ENCODE results near the gene SFRP2.

The SFRP2 gene

GRCh38 chr4:153784166-153784699, 4.7 kb downstream of the SFRP2 start (continued):
- TF ChIP-seq ZFP69B (tag by site-specific recombination; IDR thresholded peaks at IDR 0.05) (no peak), ZNF239 (tag by site-specific recombination; IDR thresholded peaks at IDR 0.05) (no peak), MYNN (tag by site-specific recombination; IDR thresholded peaks at IDR 0.05; ENCODE audit: borderline replicate concordance) (no peak), ZNF416 (tag by site-specific recombination; IDR thresholded peaks at IDR 0.05) (no peak), ZNF488 (tag by site-specific recombination; IDR thresholded peaks at IDR 0.05) (no peak)

GRCh38 chr4:153782581-153782980, 6.3 kb downstream of the SFRP2 start:
- CTCF ChIA-PET = interaction anchor here (1.4 kb wide), 1 partner anchor 18 kb away, joined by 3 read pairs; no protein-coding TSS in a partner anchor
- Histone ChIP-seq H3K9me3 (ENCODE audit: control insufficient read depth, insufficient read depth, low read depth, low read length) (no peaks in the 10 kb centered on the region), H3K27ac (ENCODE audit: extremely low read depth, low read depth, low read length) (peak overlapping the region; percentile 61), H3K4me3 (ENCODE audit: low read depth, low read length) (no peak overlapping the region), H3K4me1 (ENCODE audit: control insufficient read depth, insufficient read depth, low read length) (peaks cover 12% of the 10 kb centered on the region), H3K36me3 (ENCODE audit: control insufficient read depth in 2 of 2, insufficient read depth in 1 of 2, low read length in 2 of 2) (no peaks in the 10 kb centered on the region)
- TF ChIP-seq BCL11A (tag by site-specific recombination; IDR thresholded peaks at IDR 0.05; ENCODE audit: low read depth) (no peak), ZNF221 (tag by site-specific recombination; IDR thresholded peaks at IDR 0.05; ENCODE audit: borderline replicate concordance) (no peak), ZNF518A (tag by site-specific recombination; conservative IDR thresholded peaks at IDR 0.05; ENCODE audit: low read depth) (no peak), ZNF133 (tag by site-specific recombination; IDR thresholded peaks at IDR 0.05) (no peak), ZNF335 (tag by site-specific recombination; conservative IDR thresholded peaks at IDR 0.05) (no peak), ZNF239 (tag by site-specific recombination; IDR thresholded peaks at IDR 0.05) (no peak), FEZF1 (tag by site-specific recombination; IDR thresholded peaks at IDR 0.05) (no peak), MEIS1 (CRISPR knock-in tag; IDR thresholded peaks at IDR 0.05; ENCODE audit: borderline replicate concordance) (no peak), ZNF2 (tag by site-specific recombination; IDR thresholded peaks at IDR 0.05) (no peak), ZNF530 (tag by site-specific recombination; IDR thresholded peaks at IDR 0.05; ENCODE audit: low read depth) (no peak), ZNF624 (tag by site-specific recombination; IDR thresholded peaks at IDR 0.05) (no peak), ZNF571 (tag by site-specific recombination; IDR thresholded peaks at IDR 0.05) (no peak)
- TF ChIP-seq, protein P1, sequence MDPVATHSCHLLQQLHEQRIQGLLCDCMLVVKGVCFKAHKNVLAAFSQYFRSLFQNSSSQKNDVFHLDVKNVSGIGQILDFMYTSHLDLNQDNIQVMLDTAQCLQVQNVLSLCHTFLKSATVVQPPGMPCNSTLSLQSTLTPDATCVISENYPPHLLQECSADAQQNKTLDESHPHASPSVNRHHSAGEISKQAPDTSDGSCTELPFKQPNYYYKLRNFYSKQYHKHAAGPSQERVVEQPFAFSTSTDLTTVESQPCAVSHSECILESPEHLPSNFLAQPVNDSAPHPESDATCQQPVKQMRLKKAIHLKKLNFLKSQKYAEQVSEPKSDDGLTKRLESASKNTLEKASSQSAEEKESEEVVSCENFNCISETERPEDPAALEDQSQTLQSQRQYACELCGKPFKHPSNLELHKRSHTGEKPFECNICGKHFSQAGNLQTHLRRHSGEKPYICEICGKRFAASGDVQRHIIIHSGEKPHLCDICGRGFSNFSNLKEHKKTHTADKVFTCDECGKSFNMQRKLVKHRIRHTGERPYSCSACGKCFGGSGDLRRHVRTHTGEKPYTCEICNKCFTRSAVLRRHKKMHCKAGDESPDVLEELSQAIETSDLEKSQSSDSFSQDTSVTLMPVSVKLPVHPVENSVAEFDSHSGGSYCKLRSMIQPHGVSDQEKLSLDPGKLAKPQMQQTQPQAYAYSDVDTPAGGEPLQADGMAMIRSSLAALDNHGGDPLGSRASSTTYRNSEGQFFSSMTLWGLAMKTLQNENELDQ (tag by site-specific recombination; IDR thresholded peaks at IDR 0.05; ENCODE audit: low read depth) = no peak
- TF ChIP-seq, protein P2, sequence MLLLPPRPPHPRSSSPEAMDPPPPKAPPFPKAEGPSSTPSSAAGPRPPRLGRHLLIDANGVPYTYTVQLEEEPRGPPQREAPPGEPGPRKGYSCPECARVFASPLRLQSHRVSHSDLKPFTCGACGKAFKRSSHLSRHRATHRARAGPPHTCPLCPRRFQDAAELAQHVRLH (tag by site-specific recombination; IDR thresholded peaks at IDR 0.05) = no peak
- POLR2A ChIA-PET = no interaction called here
